HCEC 1CT (cell line): ENCODE results near the gene DYNLT4.
"Not testable (repeated sequence)": the region's sequence is repeated elsewhere in the genome, so short reads cannot be mapped to it uniquely, and the experiment has no call there.

Experiments
- DNase-seq: peaks from one replicate; pipeline ENCODE4 v3.0.0-alpha.2; 2017

The DYNLT4 gene

GRCh38 chr1:44786841-44787426 lies 20.2 kb downstream of the DYNLT4 start:
- no peak for DNase-seq

- no peak for DNase-seq
These were observed 20.9 kb downstream of the DYNLT4 start for GRCh38 chr1:44786138-44786840.

- DNase-seq: no peak
These were observed 21.5 kb downstream of the DYNLT4 start for GRCh38 chr1:44785501-44786137.

- no peak for DNase-seq
These were observed 22.1 kb downstream of the DYNLT4 start for GRCh38 chr1:44785029-44785380.

GRCh38 chr1:44784094-44785028 lies 22.8 kb downstream of the DYNLT4 start:
- no peak for DNase-seq

- DNase-seq: no peak
These were observed 23.5 kb downstream of the DYNLT4 start for GRCh38 chr1:44783697-44784093.

- no peak for DNase-seq
These were observed 26.5 kb downstream of the DYNLT4 start for GRCh38 chr1:44780583-44781121.

GRCh38 chr1:44778705-44779576 lies 28.2 kb downstream of the DYNLT4 start:
- no peak for DNase-seq

GRCh38 chr1:44777969-44778635 lies 29.0 kb downstream of the DYNLT4 start:
- DNase-seq: no peak

GRCh38 chr1:44777547-44777946 lies 29.6 kb downstream of the DYNLT4 start:
- DNase-seq: no peak

GRCh38 chr1:44776730-44777068 lies 30.5 kb downstream of the DYNLT4 start:
- no peak for DNase-seq

- peak; percentile 6 for DNase-seq
These were observed 31.0 kb downstream of the DYNLT4 start for GRCh38 chr1:44775930-44776729.

GRCh38 chr1:44775078-44775929 lies 31.8 kb downstream of the DYNLT4 start, which contains the start of gene RPS8:
Gene RPS8, plus strand, starts transcription at chr1:44775540. Its CDS starts 57 bp downstream, at chr1:44775597.
- peak; percentile 90 for DNase-seq

- DNase-seq: not testable (repeated sequence)
These were observed 40.7 kb downstream of the DYNLT4 start for GRCh38 chr1:44766421-44766820.

GRCh38 chr1:44760876-44761275 lies 46.3 kb downstream of the DYNLT4 start:
- no peak for DNase-seq

- no peak for DNase-seq
These were observed 48.1 kb downstream of the DYNLT4 start for GRCh38 chr1:44759077-44759476.

- no peak for DNase-seq
These were observed 49.7 kb downstream of the DYNLT4 start for GRCh38 chr1:44757420-44757819.
